22Rv1 (cell line): ENCODE measurements around the gene MLLT3.

Experiments used
- ZFX ChIP-seq: fragments of 450-650 bp; IDR thresholded peaks from 2 replicates; pipeline ENCODE4 v1.6.1; 2017; ENCODE audit warnings: antibody characterized with exemption, borderline replicate concordance
- TF ChIP-seq, protein P1 (sequence below): fragments of 450-650 bp; IDR thresholded peaks from 2 replicates; pipeline ENCODE4 v1.5.1; 2017; ENCODE audit warnings: mild to moderate bottlenecking

- TF ChIP-seq, protein P1, sequence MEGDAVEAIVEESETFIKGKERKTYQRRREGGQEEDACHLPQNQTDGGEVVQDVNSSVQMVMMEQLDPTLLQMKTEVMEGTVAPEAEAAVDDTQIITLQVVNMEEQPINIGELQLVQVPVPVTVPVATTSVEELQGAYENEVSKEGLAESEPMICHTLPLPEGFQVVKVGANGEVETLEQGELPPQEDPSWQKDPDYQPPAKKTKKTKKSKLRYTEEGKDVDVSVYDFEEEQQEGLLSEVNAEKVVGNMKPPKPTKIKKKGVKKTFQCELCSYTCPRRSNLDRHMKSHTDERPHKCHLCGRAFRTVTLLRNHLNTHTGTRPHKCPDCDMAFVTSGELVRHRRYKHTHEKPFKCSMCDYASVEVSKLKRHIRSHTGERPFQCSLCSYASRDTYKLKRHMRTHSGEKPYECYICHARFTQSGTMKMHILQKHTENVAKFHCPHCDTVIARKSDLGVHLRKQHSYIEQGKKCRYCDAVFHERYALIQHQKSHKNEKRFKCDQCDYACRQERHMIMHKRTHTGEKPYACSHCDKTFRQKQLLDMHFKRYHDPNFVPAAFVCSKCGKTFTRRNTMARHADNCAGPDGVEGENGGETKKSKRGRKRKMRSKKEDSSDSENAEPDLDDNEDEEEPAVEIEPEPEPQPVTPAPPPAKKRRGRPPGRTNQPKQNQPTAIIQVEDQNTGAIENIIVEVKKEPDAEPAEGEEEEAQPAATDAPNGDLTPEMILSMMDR = no peak
- no peak for TF ChIP-seq ZFX
These were observed 202.8 kb downstream of the MLLT3 start for GRCh38 chr9:20419533-20419932.
